CD4-positive, alpha-beta memory T cell (primary cell): ENCODE measurements around the gene TMIGD1. TPM values are rescaled to one million over a fixed set of nuclear protein-coding genes. Genes with fewer than 3 reads are reported as not detected.
A peak's percentile ranks its signal among the peaks of the same experiment; 100 is the strongest.

Experiments used
- CTCF ChIA-PET: fragments of 350-600 bp; sonication (Branson Sonifier 250); formaldehyde crosslinking; loops from one replicate; lab custom pipeline; 2021; ENCODE audit warnings: inconsistent platforms; ENCODE audit not compliant: partially characterized antibody; lab: Charles Lee
- POLR2A ChIA-PET: fragments of 350-600 bp; sonication (Branson Sonifier 250); formaldehyde crosslinking; loops from one replicate; lab custom pipeline; 2021; ENCODE audit not compliant: partially characterized antibody; lab: Charles Lee
- DNase-seq, 5 donors: peaks; one replicate each; pipeline versions ENCODE4 v3.0.0 to v3.0.0-alpha.2; 2020 to 2022; ENCODE audit warnings: mixed read lengths in 1 of 5
- H3K27ac ChIP-seq: one replicate; pipeline ENCODE4 v1.7.0; 2013; ENCODE audit warnings: low read depth, low read length
- H3K27me3 ChIP-seq: 2 replicates; pipeline ENCODE4 v1.7.0; 2013; ENCODE audit warnings: mild to moderate bottlenecking, low read length, moderate library complexity; ENCODE audit not compliant: insufficient read depth
- H3K36me3 ChIP-seq: 2 replicates; pipeline ENCODE4 v1.7.0; 2013; ENCODE audit warnings: mild to moderate bottlenecking, low read length, moderate library complexity; ENCODE audit not compliant: insufficient read depth
- H3K4me1 ChIP-seq: 2 replicates; pipeline ENCODE4 v1.7.0; 2013; ENCODE audit warnings: mild to moderate bottlenecking, low read length, moderate library complexity; ENCODE audit not compliant: insufficient read depth
- H3K4me3 ChIP-seq, 2 donors: one replicate each; pipeline ENCODE4 v1.7.0; 2013; ENCODE audit warnings: low read length in 2 of 2, mild to moderate bottlenecking in 1 of 2
- H3K9me3 ChIP-seq, 2 donors: one replicate each; pipeline ENCODE4 v1.7.0; 2013; ENCODE audit warnings: low read length in 2 of 2, control low read depth in 1 of 2; ENCODE audit not compliant: control insufficient read depth in 1 of 2
- H3K27ac Mint-ChIP-seq, 7 donors: one replicate each; pipeline ENCODE4 v1.8.0; 2020 to 2021; ENCODE audit warnings: mixed read lengths in 7 of 7, mild to moderate bottlenecking in 6 of 7, inconsistent platforms in 3 of 7, moderate library complexity in 3 of 7
- H3K27me3 Mint-ChIP-seq, 2 donors: one replicate each; pipeline ENCODE4 v1.8.0; 2020 to 2021; ENCODE audit warnings: mixed read lengths in 2 of 2
- H3K36me3 Mint-ChIP-seq, 2 donors: one replicate each; pipeline ENCODE4 v1.8.0; 2020 to 2021; ENCODE audit warnings: mixed read lengths in 2 of 2, inconsistent platforms in 1 of 2, mild to moderate bottlenecking in 1 of 2
- H3K4me1 Mint-ChIP-seq, 4 donors: one replicate each; pipeline ENCODE4 v1.8.0; 2020 to 2021; ENCODE audit warnings: mixed read lengths in 4 of 4, mild to moderate bottlenecking in 1 of 4
- H3K4me3 Mint-ChIP-seq, 8 donors: one replicate each; pipeline ENCODE4 v1.8.0; 2020 to 2021; ENCODE audit warnings: mixed read lengths in 8 of 8, mild to moderate bottlenecking in 7 of 8, moderate library complexity in 6 of 8, inconsistent platforms in 3 of 8
- H3K9me3 Mint-ChIP-seq, 8 donors: one replicate each; pipeline ENCODE4 v1.8.0; 2020 to 2021; ENCODE audit warnings: mixed read lengths in 8 of 8, mild to moderate bottlenecking in 5 of 8, inconsistent platforms in 3 of 8, moderate library complexity in 1 of 8
- intact Hi-C: fragments of 100-400 bp; cut with micrococcal nuclease; formaldehyde crosslinking; loops from one replicate; pipeline ENCODE4 v1.15.1; 2023
- polyA plus RNA-seq, 2 donors: library from polyadenylated mRNA; unstranded; fragments of 300-500 nt; fragmentation: Illumina TruSeq; gene quantifications; one replicate each; pipeline ENCODE4 v1.2.3, GENCODE V29; 2021
- total RNA-seq, 2 experiments: library from RNA; stranded (reverse); gene quantifications; one replicate each; pipeline ENCODE4 v1.2.3, GENCODE V29; 2021

Gene TMIGD1
- total and polyA plus RNA-seq, 4 experiments from 2014 or later, result not detected

DNA sequence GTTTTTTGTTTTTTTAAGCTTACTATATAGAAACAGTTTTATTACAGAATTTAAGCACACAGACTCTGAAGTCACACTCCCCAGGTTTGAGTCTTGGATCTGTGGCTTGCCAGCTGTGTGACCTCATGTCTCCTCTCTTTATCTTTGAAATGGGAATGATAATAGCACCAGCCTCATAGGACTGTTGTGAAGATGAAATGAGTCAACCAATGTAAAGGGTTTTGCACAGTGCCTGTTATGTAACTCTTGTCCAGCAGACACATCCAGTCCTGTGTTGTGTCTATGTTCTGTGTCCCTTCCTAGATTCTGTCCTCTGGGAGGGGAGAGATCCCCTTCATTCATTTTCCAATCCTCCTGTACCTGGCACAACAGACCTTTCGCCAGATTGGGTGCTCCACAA is 41.8 kb upstream of the TMIGD1 start:
- Mint-ChIP-seq H3K4me3 (no peak overlapping the region), H3K36me3 (peaks cover 0 to 6% of the 10 kb centered on the region in 2 donors), H3K27me3 (peaks cover 0 to 2% of the 10 kb centered on the region in 2 donors), H3K9me3 (no peaks in the 10 kb centered on the region), H3K4me1 (peaks cover 24 to 36% (median 31%) of the 10 kb centered on the region in 4 donors), H3K27ac (peak overlapping the region in 3 of 7 donors; percentile 32 to 66 (median 52))
- no peaks in the 10 kb centered on the region for H3K27me3 ChIP-seq
- no peaks in the 10 kb centered on the region for H3K36me3 ChIP-seq
- no peak overlapping the region for H3K4me3 ChIP-seq
- no peaks in the 10 kb centered on the region for H3K9me3 ChIP-seq
- no peak overlapping the region for H3K27ac ChIP-seq
- intact Hi-C loops, result no loop called here
- no peak for DNase-seq
- peaks cover 32% of the 10 kb centered on the region for H3K4me1 ChIP-seq
- POLR2A ChIA-PET, result no interaction called here
- CTCF ChIA-PET, result interaction anchor here (3.3 kb wide), 1 partner anchor 34 kb away, joined by 13 read pairs; no protein-coding TSS in a partner anchor

DNA sequence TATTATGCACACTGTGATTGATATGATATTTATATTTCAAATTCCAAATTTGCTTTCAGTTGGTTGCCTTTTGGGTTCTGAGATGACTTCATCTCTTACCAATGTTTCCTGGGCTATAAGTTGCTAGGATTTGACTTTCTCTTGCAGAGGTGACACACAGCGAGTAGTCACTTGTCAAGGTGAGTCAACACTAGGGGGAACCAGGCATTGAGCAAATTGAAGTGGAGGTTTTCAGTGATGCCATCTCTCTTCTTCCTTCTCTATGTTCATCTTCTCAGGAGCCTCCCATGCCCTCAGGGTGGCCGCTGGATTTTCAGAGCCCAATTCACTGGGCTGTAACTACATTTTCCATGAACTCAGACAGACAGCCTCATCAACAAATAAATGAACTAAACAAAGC is 38.9 kb upstream of the TMIGD1 start:
- peaks cover 10 to 18% (median 14%) of the 10 kb centered on the region in 4 donors for H3K4me1 Mint-ChIP-seq
- H3K9me3 Mint-ChIP-seq, result no peaks in the 10 kb centered on the region
- Histone ChIP-seq H3K4me1 (peaks cover 16% of the 10 kb centered on the region), H3K4me3 (no peak overlapping the region), H3K27ac (no peak overlapping the region), H3K9me3 (no peaks in the 10 kb centered on the region), H3K27me3 (no peaks in the 10 kb centered on the region), H3K36me3 (no peaks in the 10 kb centered on the region)
- no peaks in the 10 kb centered on the region for H3K36me3 Mint-ChIP-seq
- DNase-seq, result no peak
- ChIA-PET CTCF (interaction anchor here (1.1 kb wide), 1 partner anchor 32 kb away, joined by 5 read pairs; no protein-coding TSS in a partner anchor), POLR2A (no interaction called here)
- H3K4me3 Mint-ChIP-seq, result no peak overlapping the region
- intact Hi-C loops, result no loop called here
- peak overlapping the region in 1 of 7 donors; percentile 64 for H3K27ac Mint-ChIP-seq
- no peaks in the 10 kb centered on the region for H3K27me3 Mint-ChIP-seq

DNA sequence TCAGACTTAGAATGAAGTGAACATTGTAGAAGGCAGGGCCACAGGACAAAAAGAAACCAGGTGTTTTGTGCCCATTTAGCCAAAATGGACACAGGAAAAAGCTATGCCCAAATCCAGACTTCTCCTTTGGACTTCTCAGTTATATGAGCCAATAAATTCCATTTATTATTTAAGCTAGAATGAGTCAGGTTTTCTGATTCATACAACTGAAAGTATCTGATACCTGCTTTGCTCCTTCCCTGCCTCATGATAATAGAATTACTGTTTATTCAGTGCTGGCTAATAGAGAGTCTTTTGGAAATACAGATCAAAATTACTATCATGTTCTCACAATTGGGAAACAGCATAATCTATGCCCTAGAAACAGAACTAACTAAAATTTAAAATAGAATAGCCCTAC is 36.1 kb upstream of the TMIGD1 start:
- no peak overlapping the region for H3K27ac ChIP-seq
- no peak overlapping the region for H3K4me3 ChIP-seq
- Mint-ChIP-seq H3K36me3 (no peaks in the 10 kb centered on the region), H3K4me1 (peaks cover 3 to 15% (median 8%) of the 10 kb centered on the region in 4 donors), H3K27me3 (no peaks in the 10 kb centered on the region), H3K27ac (no peak overlapping the region), H3K4me3 (no peak overlapping the region), H3K9me3 (peaks cover 0 to 4% (median 0%) of the 10 kb centered on the region in 8 donors)
- H3K36me3 ChIP-seq, result no peaks in the 10 kb centered on the region
- no peak for DNase-seq
- no peaks in the 10 kb centered on the region for H3K27me3 ChIP-seq
- intact Hi-C loops, result no loop called here
- H3K4me1 ChIP-seq, result peaks cover 4% of the 10 kb centered on the region
- POLR2A ChIA-PET, result no interaction called here
- no peaks in the 10 kb centered on the region for H3K9me3 ChIP-seq
- CTCF ChIA-PET, result no interaction called here

DNA sequence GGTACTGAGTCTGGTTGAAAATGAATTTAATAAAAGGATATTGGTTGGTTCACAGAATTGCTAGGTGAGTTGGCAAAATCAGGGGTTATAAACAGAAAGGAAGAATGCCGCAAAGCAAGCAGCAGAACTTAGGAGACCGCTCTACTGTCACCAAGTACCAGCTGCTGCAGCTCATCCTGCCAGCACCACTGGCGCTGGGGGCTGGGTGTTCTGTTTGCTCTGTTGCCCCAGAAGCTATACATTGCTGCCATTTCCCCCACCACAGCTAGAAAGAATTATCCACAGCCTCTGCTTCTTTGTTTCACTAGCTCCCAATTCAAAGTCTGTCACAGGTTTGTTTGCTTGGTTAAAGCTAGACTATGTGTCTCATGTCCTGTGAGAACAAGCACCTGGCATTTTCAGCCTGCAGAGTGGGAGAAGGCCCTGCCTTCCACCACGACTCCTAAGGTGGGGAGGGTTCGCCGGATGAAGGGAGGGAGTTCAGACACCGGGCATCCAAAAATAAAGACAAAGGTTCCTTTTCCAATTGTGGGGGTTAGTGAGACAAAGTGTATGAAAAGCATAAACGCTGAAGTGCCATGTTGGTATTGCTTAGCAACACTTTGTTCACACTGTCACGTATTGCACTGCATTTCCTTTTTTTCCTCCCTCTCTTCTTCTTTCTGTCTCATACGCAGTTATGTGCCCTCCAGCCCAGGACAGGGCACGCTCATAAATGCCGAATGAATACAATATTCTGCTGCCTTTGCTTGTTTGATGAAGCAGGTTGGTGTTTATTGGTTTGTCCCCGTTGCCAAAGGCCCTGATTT is 35.3 kb upstream of the TMIGD1 start:
- Histone ChIP-seq H3K27me3 (no peaks in the 10 kb centered on the region), H3K36me3 (no peaks in the 10 kb centered on the region), H3K4me3 (no peak overlapping the region), H3K4me1 (peaks cover 9% of the 10 kb centered on the region), H3K9me3 (no peaks in the 10 kb centered on the region), H3K27ac (no peak overlapping the region)
- Mint-ChIP-seq H3K36me3 (no peaks in the 10 kb centered on the region), H3K27ac (peak overlapping the region in 1 of 7 donors; percentile 13), H3K4me1 (peaks cover 4 to 19% (median 10%) of the 10 kb centered on the region in 4 donors), H3K9me3 (peaks cover 0 to 4% (median 0%) of the 10 kb centered on the region in 8 donors), H3K4me3 (no peak overlapping the region), H3K27me3 (no peaks in the 10 kb centered on the region)
- POLR2A ChIA-PET, result no interaction called here
- DNase-seq, result no peak
- CTCF ChIA-PET, result interaction anchor here (1.4 kb wide), 1 partner anchor 8 kb away, joined by 3 read pairs; no protein-coding TSS in a partner anchor
- intact Hi-C loops, result no loop called here

DNA sequence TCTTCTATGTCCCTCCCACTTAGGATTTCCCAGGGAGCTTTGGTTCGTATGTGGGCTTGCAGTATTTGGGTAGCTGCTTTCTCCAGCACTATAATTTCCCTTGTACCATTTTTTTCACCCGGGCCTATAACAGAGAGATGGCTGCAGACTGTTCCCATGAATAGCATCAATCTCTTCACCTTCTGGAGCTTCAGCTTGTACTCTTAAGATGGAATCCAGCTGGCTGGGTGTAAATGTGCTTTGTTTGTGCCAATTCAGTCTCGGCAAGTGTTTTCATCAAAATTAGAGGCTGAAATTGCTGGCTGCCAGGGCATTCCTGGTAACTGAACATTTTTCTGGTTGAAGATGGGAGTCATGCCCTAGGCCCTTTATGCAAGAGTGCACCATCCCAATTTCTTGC is 32.7 kb upstream of the TMIGD1 start:
- Histone ChIP-seq H3K27me3 (no peaks in the 10 kb centered on the region), H3K4me1 (peaks cover 28% of the 10 kb centered on the region), H3K4me3 (no peak overlapping the region), H3K27ac (no peak overlapping the region), H3K36me3 (no peaks in the 10 kb centered on the region), H3K9me3 (no peaks in the 10 kb centered on the region)
- Mint-ChIP-seq H3K4me3 (no peak overlapping the region), H3K4me1 (peaks cover 16 to 37% (median 23%) of the 10 kb centered on the region in 4 donors), H3K27me3 (no peaks in the 10 kb centered on the region), H3K36me3 (peaks cover 0 to 2% of the 10 kb centered on the region in 2 donors), H3K9me3 (peaks cover 0 to 4% (median 0%) of the 10 kb centered on the region in 8 donors), H3K27ac (peak overlapping the region in 1 of 7 donors; percentile 53)
- CTCF ChIA-PET, result interaction anchor here (1.0 to 3.3 kb wide), 3 partner anchors 11 to 30 kb away, joined by 3 to 10 read pairs (median 6); no protein-coding TSS in a partner anchor
- POLR2A ChIA-PET, result interaction anchor here (1.5 to 2.0 kb wide), 3 partner anchors 11 to 33 kb away, joined by 3 to 7 read pairs (median 3); partner anchors contain the start of gene TMIGD1
- intact Hi-C loops, result no loop called here
- no peak for DNase-seq

DNA sequence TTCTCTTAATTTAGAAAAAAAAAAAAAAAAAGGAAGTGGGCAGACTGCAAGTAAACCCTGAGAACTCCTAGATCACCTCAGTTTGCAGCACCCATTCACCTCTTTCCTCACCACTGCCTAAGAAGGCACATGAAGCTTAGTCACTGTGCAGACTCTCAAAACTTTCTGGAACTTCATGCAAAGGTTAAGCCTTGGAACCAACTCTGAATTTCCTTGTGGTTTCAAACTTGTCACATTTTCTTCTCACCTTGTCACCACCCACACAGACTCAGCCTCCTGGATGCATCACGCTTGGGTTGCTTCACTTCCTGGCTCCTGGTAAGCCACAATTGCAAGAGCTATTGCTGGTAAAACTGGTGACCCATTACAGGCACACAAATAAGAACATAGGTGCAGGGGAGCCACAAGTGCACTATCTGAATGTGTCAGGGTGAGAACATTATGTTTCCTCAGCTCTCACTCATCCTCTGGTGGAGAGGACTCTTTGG is 29.9 kb upstream of the TMIGD1 start:
- H3K27me3 Mint-ChIP-seq, result no peaks in the 10 kb centered on the region
- no peaks in the 10 kb centered on the region for H3K9me3 ChIP-seq
- H3K27me3 ChIP-seq, result no peaks in the 10 kb centered on the region
- CTCF ChIA-PET, result interaction anchor here (0.6 to 1.9 kb wide), 7 partner anchors 14 to 239 kb away, joined by 3 to 10 read pairs (median 3); no protein-coding TSS in a partner anchor
- H3K27ac Mint-ChIP-seq, result peak overlapping the region; percentile 77 to 94 (median 89)
- no peaks in the 10 kb centered on the region for H3K36me3 ChIP-seq
- H3K4me3 Mint-ChIP-seq, result peak overlapping the region; percentile 50 to 83 (median 70)
- H3K4me1 Mint-ChIP-seq, result peaks cover 19 to 37% (median 23%) of the 10 kb centered on the region in 4 donors
- peaks cover 28% of the 10 kb centered on the region for H3K4me1 ChIP-seq
- H3K9me3 Mint-ChIP-seq, result peaks cover 0 to 8% (median 3%) of the 10 kb centered on the region in 8 donors
- peak; percentile 80 to 94 (median 83) for DNase-seq
- peak overlapping the region in 1 of 2 donors; percentile 12 for H3K4me3 ChIP-seq
- POLR2A ChIA-PET, result interaction anchor here (0.7 to 2.1 kb wide), 12 partner anchors 15 to 1070 kb away, joined by 3 to 39 read pairs (median 4); partner anchors contain the start of genes BLMH, CPD and NUFIP2
- H3K27ac ChIP-seq, result no peak overlapping the region
- intact Hi-C loops, result loop anchor here (1.0 kb wide), 2 partner anchors 15 to 23 kb away; partner anchors contain the start of gene CPD
- H3K36me3 Mint-ChIP-seq, result peaks cover 0 to 2% of the 10 kb centered on the region in 2 donors
